WERI-Rb-1 (cell line): Measurements from ENCODE around the gene JHY.
A peak's percentile ranks its signal among the peaks of the same experiment; 100 is the strongest.

Experiments used
- DNase-seq: peaks from one replicate; pipeline ENCODE4 v3.0.0-alpha.2; 2020
- H3K27ac ChIP-seq: fragments of 250-450 bp; sonication (Bioruptor Pico); 2 replicates; pipeline ENCODE4 v1.5.1; 2020; ENCODE audit warnings: mild to moderate bottlenecking, moderate library complexity
- H3K27me3 ChIP-seq: fragments of 250-450 bp; sonication (Bioruptor Pico); 2 replicates; pipeline ENCODE4 v1.5.1; 2021; ENCODE audit warnings: mild to moderate bottlenecking, low read depth, moderate library complexity; ENCODE audit not compliant: insufficient read depth, severe bottlenecking
- H3K36me3 ChIP-seq: fragments of 250-450 bp; sonication (Bioruptor Pico); 2 replicates; pipeline ENCODE4 v1.5.1; 2020; ENCODE audit warnings: mild to moderate bottlenecking, moderate library complexity
- H3K4me3 ChIP-seq: 2 replicates; pipeline ENCODE4 v1.5.1; 2011; ENCODE audit warnings: low read depth, mild to moderate bottlenecking, control low read depth, low read length
- H3K9me3 ChIP-seq: fragments of 250-450 bp; sonication (Bioruptor Pico); 2 replicates; pipeline ENCODE4 v1.5.1; 2021; ENCODE audit warnings: mild to moderate bottlenecking, moderate library complexity; ENCODE audit not compliant: severe bottlenecking
- TF ChIP-seq, protein P1 (sequence below): IDR thresholded peaks from 2 replicates; pipeline ENCODE4 v1.5.1; 2011; ENCODE audit warnings: low read depth, mild to moderate bottlenecking, control low read depth, inconsistent platforms, low read length

Gene JHY

DNA sequence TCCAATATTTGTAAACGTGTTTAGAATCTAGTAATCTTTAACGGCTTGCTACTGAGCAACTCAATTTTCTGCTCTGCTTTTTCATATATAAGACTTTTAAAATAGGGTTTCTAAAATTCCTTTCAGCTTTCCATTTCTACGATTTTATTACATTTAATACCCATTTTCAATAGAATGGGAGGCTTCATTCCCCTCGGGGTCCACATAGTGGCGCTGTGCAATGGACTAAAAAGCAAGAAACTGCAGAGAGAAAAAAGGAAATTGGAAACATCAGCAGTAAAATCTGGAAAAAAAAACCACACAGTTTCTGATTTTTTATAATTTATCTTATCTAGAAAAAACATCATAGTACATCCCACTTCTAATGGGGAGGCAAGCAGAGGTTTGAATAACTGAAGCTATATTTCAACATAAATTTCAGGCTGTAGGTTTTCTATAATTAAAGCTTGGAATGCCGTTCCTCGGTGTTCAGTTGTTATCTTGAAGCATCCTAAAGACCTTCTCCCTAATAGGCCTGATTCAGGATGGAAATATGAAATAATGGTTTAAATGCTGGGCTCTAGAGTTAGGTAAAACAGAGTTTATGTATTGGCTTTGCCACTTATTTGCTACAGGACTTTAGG is 18.7 kb upstream of the JHY start:
- no peaks in the 10 kb centered on the region for H3K9me3 ChIP-seq
- H3K36me3 ChIP-seq, result no peaks in the 10 kb centered on the region
- no peak overlapping the region for H3K4me3 ChIP-seq
- no peaks in the 10 kb centered on the region for H3K27me3 ChIP-seq
- DNase-seq, result peak; percentile 35
- TF ChIP-seq, protein P1, sequence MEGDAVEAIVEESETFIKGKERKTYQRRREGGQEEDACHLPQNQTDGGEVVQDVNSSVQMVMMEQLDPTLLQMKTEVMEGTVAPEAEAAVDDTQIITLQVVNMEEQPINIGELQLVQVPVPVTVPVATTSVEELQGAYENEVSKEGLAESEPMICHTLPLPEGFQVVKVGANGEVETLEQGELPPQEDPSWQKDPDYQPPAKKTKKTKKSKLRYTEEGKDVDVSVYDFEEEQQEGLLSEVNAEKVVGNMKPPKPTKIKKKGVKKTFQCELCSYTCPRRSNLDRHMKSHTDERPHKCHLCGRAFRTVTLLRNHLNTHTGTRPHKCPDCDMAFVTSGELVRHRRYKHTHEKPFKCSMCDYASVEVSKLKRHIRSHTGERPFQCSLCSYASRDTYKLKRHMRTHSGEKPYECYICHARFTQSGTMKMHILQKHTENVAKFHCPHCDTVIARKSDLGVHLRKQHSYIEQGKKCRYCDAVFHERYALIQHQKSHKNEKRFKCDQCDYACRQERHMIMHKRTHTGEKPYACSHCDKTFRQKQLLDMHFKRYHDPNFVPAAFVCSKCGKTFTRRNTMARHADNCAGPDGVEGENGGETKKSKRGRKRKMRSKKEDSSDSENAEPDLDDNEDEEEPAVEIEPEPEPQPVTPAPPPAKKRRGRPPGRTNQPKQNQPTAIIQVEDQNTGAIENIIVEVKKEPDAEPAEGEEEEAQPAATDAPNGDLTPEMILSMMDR, result peak; percentile 44
- no peak overlapping the region for H3K27ac ChIP-seq

DNA sequence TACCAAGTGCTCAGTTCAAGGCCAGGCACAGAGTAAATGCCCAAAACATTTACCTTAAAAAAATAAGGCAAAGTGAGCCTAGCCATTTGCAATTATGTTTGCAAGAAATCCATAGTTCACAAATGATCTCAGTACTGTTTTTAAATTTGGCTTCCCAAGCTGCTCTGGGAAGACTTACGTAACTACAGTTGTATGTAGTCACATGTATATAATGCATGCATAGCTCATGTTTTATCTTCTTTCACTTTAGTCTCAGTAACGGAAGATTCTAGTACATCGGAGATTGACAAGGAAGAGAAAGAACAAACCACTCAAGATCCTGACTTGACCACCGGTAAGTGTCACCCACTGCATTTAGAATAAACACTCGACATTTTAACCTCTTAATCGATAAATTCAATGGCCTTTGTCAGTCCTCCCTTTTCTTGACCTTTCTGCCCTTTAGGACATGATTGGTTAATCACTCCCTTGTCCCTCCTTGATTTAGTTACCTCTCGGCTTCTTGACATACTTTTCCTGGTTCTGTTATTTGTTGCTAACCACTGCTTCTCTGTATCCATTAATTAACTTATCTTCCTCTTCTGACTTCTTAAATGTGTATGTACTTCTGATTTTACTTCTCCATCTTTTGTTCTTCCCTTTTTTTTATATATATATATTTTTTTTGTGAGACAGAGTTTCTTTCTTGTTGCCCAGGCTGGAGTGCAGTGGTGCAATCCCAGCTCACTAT is 18.0 kb upstream of the JHY start:
- no peak for DNase-seq
- H3K27ac ChIP-seq, result no peak overlapping the region
- TF ChIP-seq, protein P1, result no peak
- no peaks in the 10 kb centered on the region for H3K27me3 ChIP-seq
- no peaks in the 10 kb centered on the region for H3K9me3 ChIP-seq
- H3K36me3 ChIP-seq, result no peaks in the 10 kb centered on the region
- H3K4me3 ChIP-seq, result no peak overlapping the region

DNA sequence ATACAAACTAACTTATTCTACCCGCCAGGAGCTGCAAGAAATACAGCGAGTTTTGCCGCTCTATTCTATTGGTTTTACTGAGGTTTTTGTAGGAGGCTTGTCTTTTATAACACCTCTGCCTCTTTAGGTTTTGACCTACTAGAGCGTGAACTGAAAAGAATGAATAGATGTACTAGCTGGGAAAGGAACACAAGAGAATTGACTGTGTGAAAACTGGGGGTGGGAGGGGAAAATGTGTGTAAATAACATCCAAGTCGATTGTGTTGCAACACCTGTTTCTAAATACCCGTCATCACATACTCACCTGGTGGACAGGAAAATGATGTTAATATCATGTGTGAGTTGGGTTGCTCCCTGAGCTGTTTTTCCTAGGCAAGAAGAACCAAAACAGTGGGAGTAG is 12.9 kb upstream of the JHY start:
- Histone ChIP-seq H3K9me3 (no peaks in the 10 kb centered on the region), H3K4me3 (no peak overlapping the region), H3K27me3 (no peaks in the 10 kb centered on the region), H3K27ac (no peak overlapping the region), H3K36me3 (no peaks in the 10 kb centered on the region)
- TF ChIP-seq, protein P1, result no peak
- no peak for DNase-seq

DNA sequence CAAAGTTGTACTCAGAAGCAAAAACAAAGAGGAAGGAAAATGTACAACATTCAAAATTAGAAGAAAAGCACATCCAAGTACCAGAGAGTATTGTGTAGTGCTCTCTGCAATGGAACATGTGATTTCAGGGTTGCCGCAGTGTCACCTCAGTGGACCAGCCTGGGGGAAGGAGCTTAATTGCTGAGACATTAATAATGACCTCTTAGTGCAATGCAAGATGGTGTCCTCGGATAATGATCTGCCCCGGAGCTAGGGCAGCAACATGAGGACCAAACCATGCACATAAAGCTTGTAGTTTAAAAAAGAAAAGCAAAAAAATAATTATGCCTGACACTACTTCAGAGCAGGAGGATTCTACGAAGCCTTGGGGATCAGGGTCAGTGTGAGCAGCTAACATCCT is 11.3 kb upstream of the JHY start:
- no peaks in the 10 kb centered on the region for H3K9me3 ChIP-seq
- no peaks in the 10 kb centered on the region for H3K27me3 ChIP-seq
- no peak for DNase-seq
- no peaks in the 10 kb centered on the region for H3K36me3 ChIP-seq
- H3K4me3 ChIP-seq, result no peak overlapping the region
- H3K27ac ChIP-seq, result no peak overlapping the region
- TF ChIP-seq, protein P1, result no peak

DNA sequence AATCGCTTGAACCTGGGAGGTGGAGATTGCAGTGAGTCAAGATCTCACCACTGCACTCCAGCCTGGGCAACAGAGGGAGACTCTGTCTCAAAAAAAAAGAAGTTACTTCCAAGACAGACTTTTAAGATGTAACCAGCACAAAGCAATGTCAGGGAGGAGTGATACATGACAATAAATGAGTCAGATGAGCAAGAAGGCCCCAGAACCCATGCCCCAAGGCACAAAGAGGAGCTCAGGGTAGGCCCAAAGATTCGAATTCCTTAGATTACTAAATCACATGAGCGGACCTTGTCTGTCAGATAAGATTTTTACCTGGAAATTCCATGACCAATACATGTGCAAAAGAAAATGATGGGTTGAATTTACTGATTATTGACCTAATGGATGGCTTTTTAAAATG is 10.5 kb upstream of the JHY start:
- no peaks in the 10 kb centered on the region for H3K36me3 ChIP-seq
- TF ChIP-seq, protein P1, result no peak
- H3K27me3 ChIP-seq, result no peaks in the 10 kb centered on the region
- H3K9me3 ChIP-seq, result no peaks in the 10 kb centered on the region
- no peak overlapping the region for H3K4me3 ChIP-seq
- DNase-seq, result no peak
- no peak overlapping the region for H3K27ac ChIP-seq

DNA sequence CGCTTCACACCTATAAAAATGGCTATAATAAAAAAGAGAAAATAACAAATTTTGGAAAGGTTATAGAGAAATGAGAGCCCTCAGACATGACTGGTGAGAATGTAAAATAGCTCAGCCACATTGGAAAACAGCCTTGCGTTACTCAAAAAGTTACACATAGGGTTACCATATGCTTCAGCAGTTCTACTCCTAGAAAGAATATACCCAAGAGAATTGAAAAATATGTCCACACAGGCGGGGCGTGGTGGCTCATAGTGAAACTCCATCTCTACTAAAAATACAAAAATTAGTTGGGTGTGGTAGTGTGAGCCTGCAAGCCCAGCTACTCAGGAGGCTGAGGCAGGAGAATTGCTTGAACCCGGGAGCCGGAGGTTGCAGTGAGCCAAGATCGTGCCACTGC is 7.6 kb upstream of the JHY start:
- TF ChIP-seq, protein P1, result no peak

More for the DNA sequence above, 7.6 kb upstream of the JHY start:
- no peak for DNase-seq
- Histone ChIP-seq H3K36me3 (no peaks in the 10 kb centered on the region), H3K4me3 (no peak overlapping the region), H3K9me3 (no peaks in the 10 kb centered on the region), H3K27me3 (no peaks in the 10 kb centered on the region), H3K27ac (no peak overlapping the region)
